ENCODE results near the gene DRD2.

DNA sequence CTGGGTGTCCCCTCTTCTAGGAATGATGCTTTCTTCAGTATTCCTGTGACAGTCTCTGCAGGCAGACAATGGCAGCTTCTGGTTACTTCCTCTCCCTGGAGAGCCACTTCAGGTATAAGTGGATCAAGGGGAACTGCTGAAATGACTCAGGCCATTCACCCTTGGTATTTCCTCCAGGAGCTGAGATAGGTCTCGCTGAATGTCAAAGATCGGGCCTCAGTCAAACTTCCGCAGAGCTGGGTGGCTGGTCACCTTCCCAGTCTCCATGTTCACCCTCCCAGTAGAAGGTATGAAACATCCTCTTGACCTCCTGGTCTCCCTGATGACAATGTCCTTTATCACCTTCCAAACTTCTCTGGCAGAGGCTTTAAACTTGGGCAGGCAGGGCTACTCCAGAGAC, 89.4 kb downstream of the DRD2 start:
- TF ChIP-seq POLR2A (IDR thresholded peaks at IDR 0.05) = no peak
- TF ChIP-seq, protein P1, sequence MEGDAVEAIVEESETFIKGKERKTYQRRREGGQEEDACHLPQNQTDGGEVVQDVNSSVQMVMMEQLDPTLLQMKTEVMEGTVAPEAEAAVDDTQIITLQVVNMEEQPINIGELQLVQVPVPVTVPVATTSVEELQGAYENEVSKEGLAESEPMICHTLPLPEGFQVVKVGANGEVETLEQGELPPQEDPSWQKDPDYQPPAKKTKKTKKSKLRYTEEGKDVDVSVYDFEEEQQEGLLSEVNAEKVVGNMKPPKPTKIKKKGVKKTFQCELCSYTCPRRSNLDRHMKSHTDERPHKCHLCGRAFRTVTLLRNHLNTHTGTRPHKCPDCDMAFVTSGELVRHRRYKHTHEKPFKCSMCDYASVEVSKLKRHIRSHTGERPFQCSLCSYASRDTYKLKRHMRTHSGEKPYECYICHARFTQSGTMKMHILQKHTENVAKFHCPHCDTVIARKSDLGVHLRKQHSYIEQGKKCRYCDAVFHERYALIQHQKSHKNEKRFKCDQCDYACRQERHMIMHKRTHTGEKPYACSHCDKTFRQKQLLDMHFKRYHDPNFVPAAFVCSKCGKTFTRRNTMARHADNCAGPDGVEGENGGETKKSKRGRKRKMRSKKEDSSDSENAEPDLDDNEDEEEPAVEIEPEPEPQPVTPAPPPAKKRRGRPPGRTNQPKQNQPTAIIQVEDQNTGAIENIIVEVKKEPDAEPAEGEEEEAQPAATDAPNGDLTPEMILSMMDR (IDR thresholded peaks at IDR 0.05) = no peak
